A673 (cell line): Measurements from ENCODE around the gene ATP9A. TPM values are rescaled to one million over a fixed set of nuclear protein-coding genes. Genes with fewer than 3 reads are reported as not detected.

Experiments used
- BruUV-seq: library from RNA; stranded (reverse); fragments of 400-500 nt; replicated peaks from 2 replicates; lab custom pipeline; 2021; lab: Mats Ljungman, UMichigan
- CTCF ChIA-PET: fragments of 300-600 bp; sonication (Branson Sonifier 250); formaldehyde crosslinking; loops from one replicate; lab custom pipeline; 2022; ENCODE audit warnings: antibody characterized with exemption; lab: Charles Lee
- POLR2A ChIA-PET: fragments of 300-600 bp; sonication (Branson Sonifier 250); formaldehyde crosslinking; loops from one replicate; lab custom pipeline; 2022; ENCODE audit warnings: antibody characterized with exemption; ENCODE audit not compliant: low non-redundant PET; lab: Charles Lee
- DNase-seq: peaks from one replicate; pipeline ENCODE4 v3.0.0-alpha.2; 2015; ENCODE audit warnings: low spot score
- H3K27ac ChIP-seq: fragments of 200-600 bp; sonication (generic); 2 replicates; pipeline ENCODE4 v1.5.1; 2016; ENCODE audit warnings: mixed run types, low read depth, mild to moderate bottlenecking, mixed read lengths, antibody characterized with exemption, low read length; ENCODE audit not compliant: poor library complexity, severe bottlenecking
- H3K27me3 ChIP-seq: fragments of 200-600 bp; sonication (generic); replicated peaks from 2 replicates; pipeline ENCODE4 v1.6.1; 2017; ENCODE audit warnings: mixed run types, low read depth, mild to moderate bottlenecking, mixed read lengths, antibody characterized with exemption, low read length; ENCODE audit not compliant: insufficient read depth, poor library complexity
- H3K36me3 ChIP-seq: fragments of 200-600 bp; sonication (generic); 2 replicates; pipeline ENCODE4 v1.6.1; 2016; ENCODE audit warnings: mixed run types, mild to moderate bottlenecking, mixed read lengths, antibody characterized with exemption, low read length; ENCODE audit not compliant: insufficient read depth, poor library complexity, severe bottlenecking
- H3K4me1 ChIP-seq: fragments of 200-600 bp; sonication (generic); 2 replicates; pipeline ENCODE4 v1.6.1; 2017; ENCODE audit warnings: mixed run types, mild to moderate bottlenecking, mixed read lengths, antibody characterized with exemption, low read length; ENCODE audit not compliant: insufficient read depth, poor library complexity, severe bottlenecking
- H3K4me3 ChIP-seq: fragments of 200-600 bp; sonication (generic); 2 replicates; pipeline ENCODE4 v1.5.1; 2016; ENCODE audit warnings: low read depth, mixed run types, mild to moderate bottlenecking, mixed read lengths, low read length; ENCODE audit not compliant: poor library complexity, severe bottlenecking
- H3K9me3 ChIP-seq: fragments of 200-600 bp; sonication (generic); 2 replicates; pipeline ENCODE4 v1.6.1; 2016; ENCODE audit warnings: mixed run types, low read depth, mild to moderate bottlenecking, mixed read lengths, antibody characterized with exemption, low read length; ENCODE audit not compliant: poor library complexity, severe bottlenecking
- CTCF ChIP-seq: fragments of 300-800, 200-600 bp; sonication (generic); conservative IDR thresholded peaks from 2 replicates; pipeline ENCODE4 v1.5.1; 2017; ENCODE audit warnings: low read depth, mild to moderate bottlenecking, antibody characterized with exemption, low read length, moderate library complexity, mixed read lengths
- EZH2 ChIP-seq: fragments of 200-600 bp; sonication (generic); IDR thresholded peaks from 2 replicates; pipeline ENCODE4 v1.6.1; 2017; ENCODE audit warnings: borderline replicate concordance, low read depth, mild to moderate bottlenecking, mixed read lengths, antibody characterized with exemption, low read length; ENCODE audit not compliant: poor library complexity, severe bottlenecking
- intact Hi-C: fragments of 100-400 bp; cut with micrococcal nuclease; formaldehyde crosslinking; loops from one replicate; pipeline ENCODE4 v1.10.0; 2022; ENCODE audit not compliant: unreplicated experiment
- total RNA-seq: library from RNA; stranded (reverse); gene quantifications from 2 replicates; pipeline ENCODE4 v1.2.3, GENCODE V29; 2021

Gene ATP9A
- total RNA-seq, 1 experiment from 2014 or later = 31.2 TPM

DNA sequence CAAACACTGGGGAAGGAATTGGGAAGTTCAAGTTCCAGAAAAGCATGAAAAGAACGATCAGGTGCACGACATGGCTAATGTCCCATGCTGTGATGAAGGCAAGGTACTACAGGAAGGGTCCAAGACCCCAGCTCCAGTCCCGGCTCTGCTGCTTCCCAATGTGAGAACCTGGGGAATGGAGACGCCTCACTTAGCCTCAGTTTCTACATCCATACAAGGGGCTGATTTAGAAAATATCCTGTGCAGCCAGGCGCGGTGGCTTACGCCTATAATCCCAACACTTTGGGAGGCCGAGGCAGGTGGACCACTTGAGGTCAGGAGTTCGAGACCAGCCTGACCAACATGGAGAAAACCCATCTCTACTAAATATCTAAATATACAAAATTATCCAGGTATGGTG lies 144.9 kb downstream of the ATP9A start:
- TF ChIP-seq CTCF = no peak
- TF ChIP-seq EZH2 = no peak
- intact Hi-C loops = loop anchor here (5.0 kb wide), 1 partner anchor 636 kb away; no protein-coding TSS in a partner anchor
- no peak overlapping the region for H3K4me3 ChIP-seq
- POLR2A ChIA-PET = no interaction called here
- no peaks in the 10 kb centered on the region for H3K4me1 ChIP-seq
- no peaks in the 10 kb centered on the region for H3K36me3 ChIP-seq
- H3K27me3 ChIP-seq = no peaks in the 10 kb centered on the region
- no peaks in the 10 kb centered on the region for H3K9me3 ChIP-seq
- no TSS peak for BruUV-seq
- DNase-seq = no peak
- no peak overlapping the region for H3K27ac ChIP-seq
- CTCF ChIA-PET = interaction anchor here (0.7 to 1.8 kb wide), 2 partner anchors 211 to 237 kb away, joined by 4 to 13 read pairs; no protein-coding TSS in a partner anchor

DNA sequence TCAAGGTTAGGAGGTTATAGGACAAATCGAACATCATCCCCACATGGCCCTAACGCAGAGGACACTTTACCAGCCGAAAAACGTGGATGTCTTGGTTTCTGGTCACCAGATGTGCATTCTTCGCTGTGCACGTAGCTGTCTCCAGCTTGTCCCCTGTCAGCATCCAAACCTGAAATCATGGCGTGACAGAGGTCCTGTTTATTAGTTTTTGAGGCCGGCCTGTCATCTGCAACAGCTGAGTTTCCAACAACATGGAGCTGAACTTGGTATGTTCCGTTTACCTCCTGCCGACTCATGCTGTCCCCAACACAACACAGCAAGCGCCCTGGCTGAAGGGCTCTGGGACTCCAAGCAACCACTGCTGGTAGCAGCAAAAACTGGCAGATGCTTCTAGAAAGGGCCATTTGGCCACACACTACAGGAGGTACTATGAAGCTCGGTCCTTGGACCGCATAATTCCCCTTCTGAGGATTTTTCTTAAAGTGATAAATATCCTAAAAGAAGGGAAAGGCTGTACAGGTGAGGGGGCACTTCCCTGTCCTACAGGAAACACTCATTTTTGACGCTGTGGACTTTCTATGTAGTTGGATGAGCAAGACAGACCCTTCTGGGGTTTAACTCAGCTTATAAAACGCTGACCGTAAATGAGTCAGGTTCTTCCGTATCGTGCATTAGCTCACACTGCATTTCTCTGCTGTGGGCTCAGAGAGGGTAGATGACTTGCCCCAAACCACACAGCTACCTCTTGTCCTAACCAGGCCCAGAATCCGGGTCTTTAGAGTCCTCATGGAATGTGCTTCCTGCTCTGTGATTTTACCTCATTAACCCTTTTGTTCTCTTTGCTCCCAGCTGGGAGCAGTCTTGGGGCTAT lies 146.0 kb downstream of the ATP9A start:
- Histone ChIP-seq H3K4me1 (no peaks in the 10 kb centered on the region), H3K36me3 (peaks cover 5% of the 10 kb centered on the region), H3K9me3 (no peaks in the 10 kb centered on the region), H3K27me3 (no peaks in the 10 kb centered on the region), H3K4me3 (no peak overlapping the region), H3K27ac (no peak overlapping the region)
- POLR2A ChIA-PET = no interaction called here
- TF ChIP-seq EZH2 (no peak), CTCF (no peak)
- CTCF ChIA-PET = interaction anchor here (0.6 to 1.8 kb wide), 2 partner anchors 236 to 367 kb away, joined by 3 to 13 read pairs; no protein-coding TSS in a partner anchor
- DNase-seq = no peak
- intact Hi-C loops = loop anchor here (5.0 kb wide), 1 partner anchor 635 kb away; no protein-coding TSS in a partner anchor
- no TSS peak for BruUV-seq

GRCh38 chr20:51620432-51620831 lies 147.8 kb downstream of the ATP9A start:
- Histone ChIP-seq H3K27ac (no peak overlapping the region), H3K9me3 (no peaks in the 10 kb centered on the region), H3K4me1 (no peaks in the 10 kb centered on the region), H3K4me3 (no peak overlapping the region), H3K36me3 (peaks cover 5% of the 10 kb centered on the region), H3K27me3 (no peaks in the 10 kb centered on the region)
- BruUV-seq = no TSS peak
- DNase-seq = no peak
- intact Hi-C loops = loop anchor here (5.0 kb wide), 1 partner anchor 633 kb away; no protein-coding TSS in a partner anchor
- ChIA-PET CTCF (no interaction called here), POLR2A (interaction anchor here (0.9 kb wide), 1 partner anchor 16 kb away, joined by 5 read pairs; no protein-coding TSS in a partner anchor)
- no peak for TF ChIP-seq EZH2
